ENCODE data around the gene UGT1A5.

Gene UGT1A5

DNA sequence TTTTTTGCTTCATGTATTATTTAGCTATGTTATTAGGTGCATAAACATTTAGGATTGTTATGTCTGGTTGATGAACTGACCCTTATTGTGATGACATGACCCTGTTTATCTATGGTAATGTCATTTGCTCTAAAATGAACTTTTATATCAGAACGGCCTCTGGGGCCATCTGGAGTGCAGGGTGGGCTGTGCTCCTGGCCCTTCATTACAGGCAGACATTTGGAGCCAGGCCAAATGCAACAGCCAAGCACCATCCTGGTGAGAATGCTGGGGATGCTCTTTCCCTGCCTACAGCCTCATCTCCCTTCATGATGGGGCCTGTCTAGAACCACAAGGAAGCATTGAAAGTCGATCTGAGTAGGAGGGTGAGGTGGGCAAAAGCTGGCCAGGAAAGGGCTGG is 103.6 kb downstream of the UGT1A5 start:
- Mint-ChIP-seq H3K9me3 (no peaks in the 10 kb centered on the region), H3K4me1 (peaks cover 4% of the 10 kb centered on the region), H3K4me3 (no peak overlapping the region), H3K27ac (no peak overlapping the region), H3K36me3 (no peaks in the 10 kb centered on the region)
- DNase-seq (ENCODE audit: low spot score in 2 of 2) (no peak), ATAC-seq (no peak)

- DNase-seq (ENCODE audit: low spot score in 2 of 2) = no peak
- H3K9me3 Mint-ChIP-seq = no peaks in the 10 kb centered on the region
- H3K36me3 Mint-ChIP-seq = no peaks in the 10 kb centered on the region
- H3K27ac Mint-ChIP-seq = no peak overlapping the region
- H3K4me1 Mint-ChIP-seq = peaks cover 4% of the 10 kb centered on the region
- no peak for ATAC-seq
- H3K4me3 Mint-ChIP-seq = no peak overlapping the region
These were observed 104.1 kb downstream of the UGT1A5 start for GRCh38 chr2:233816771-233817170.

- Mint-ChIP-seq H3K27ac (no peak overlapping the region), H3K36me3 (no peaks in the 10 kb centered on the region), H3K4me1 (peaks cover 4% of the 10 kb centered on the region), H3K9me3 (no peaks in the 10 kb centered on the region), H3K4me3 (no peak overlapping the region)
- ATAC-seq (no peak), DNase-seq (ENCODE audit: low spot score in 2 of 2) (no peak)
These were observed 104.7 kb downstream of the UGT1A5 start for GRCh38 chr2:233817361-233817911.

DNA sequence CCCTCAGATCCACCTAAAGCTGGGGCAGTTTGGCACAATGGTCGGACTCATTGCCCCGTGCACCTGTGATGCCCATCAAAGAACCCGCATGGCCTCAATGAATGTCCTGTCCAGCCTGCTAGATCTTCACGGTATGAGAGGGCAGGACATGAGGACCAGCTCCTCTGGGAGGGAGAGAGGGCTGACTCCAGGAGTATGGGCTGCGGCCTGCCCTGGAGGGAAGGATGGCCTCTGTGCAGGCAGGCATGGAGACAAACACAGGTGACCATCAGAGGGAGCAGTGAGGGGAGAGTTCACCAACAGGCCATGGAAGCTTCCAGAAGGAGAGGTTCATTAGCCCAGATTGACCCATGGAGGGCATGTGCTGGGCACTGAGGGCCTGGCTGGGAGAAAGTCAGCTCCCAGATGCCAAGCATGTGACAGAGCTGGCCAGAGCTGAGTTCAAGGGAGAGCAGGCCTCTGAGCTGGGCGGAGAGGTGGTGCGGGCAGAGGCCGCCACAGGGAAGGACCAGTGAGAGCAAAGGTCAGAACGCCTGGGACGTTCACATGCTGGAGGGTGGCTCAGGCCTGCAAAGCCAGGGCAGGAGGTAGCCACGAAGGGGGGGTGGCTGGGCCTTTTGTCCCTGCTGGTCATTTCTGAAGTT is 105.4 kb downstream of the UGT1A5 start:
- DNase-seq (ENCODE audit: low spot score in 2 of 2) = no peak
- no peak for ATAC-seq
- peaks cover 4% of the 10 kb centered on the region for H3K4me1 Mint-ChIP-seq
- H3K4me3 Mint-ChIP-seq = no peak overlapping the region
- no peaks in the 10 kb centered on the region for H3K36me3 Mint-ChIP-seq
- H3K27ac Mint-ChIP-seq = no peak overlapping the region
- H3K9me3 Mint-ChIP-seq = no peaks in the 10 kb centered on the region

DNA sequence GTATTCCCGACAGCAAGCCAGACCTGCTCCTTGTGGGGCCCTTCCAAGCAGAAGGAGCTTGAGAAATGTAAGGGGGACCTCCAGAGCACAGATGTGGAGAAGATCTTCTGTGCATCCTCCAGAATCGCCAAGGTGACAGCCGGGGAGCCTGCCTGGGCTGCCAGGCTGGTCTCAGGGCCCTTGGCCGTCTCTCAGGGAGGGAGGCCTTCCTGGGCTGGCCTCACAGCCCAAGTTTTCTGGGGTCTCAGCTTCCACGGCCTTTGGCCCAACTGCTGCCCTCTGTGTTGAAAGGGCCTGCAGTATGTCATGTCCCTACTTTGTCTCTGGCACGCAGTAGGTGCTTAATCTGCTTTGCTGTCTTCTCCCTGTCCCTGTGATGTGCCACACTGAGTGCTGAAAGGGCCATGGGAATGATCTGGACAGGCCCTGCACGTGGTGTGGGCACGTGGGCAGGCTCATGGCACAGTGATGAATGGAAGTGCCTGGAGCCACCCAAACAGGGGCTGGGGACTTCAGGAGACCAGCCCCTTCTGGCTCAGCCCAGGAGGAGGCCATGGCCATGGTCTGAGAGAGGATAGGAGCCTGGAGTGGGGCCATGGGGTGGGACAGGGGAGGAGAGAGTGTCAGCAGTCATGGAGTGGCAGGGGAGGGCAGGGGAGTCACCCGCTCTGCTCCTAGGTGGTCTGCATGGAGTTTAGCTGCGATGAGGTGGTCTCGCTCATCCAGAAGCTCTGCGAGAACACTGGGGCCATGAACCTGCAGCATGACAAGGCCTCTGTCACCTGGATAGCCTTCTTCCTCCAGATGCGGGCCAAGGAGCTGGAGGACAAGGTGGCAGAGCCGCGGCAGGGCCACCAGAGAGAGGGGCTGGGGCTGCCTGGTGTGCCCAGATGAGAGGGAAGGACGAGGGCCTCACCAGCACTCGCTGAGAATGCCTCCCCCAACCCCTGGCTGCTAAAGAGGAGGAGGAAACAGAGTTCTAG is 106.2 kb downstream of the UGT1A5 start:
- Mint-ChIP-seq H3K9me3 (no peaks in the 10 kb centered on the region), H3K4me1 (peaks cover 4% of the 10 kb centered on the region), H3K4me3 (no peak overlapping the region), H3K36me3 (no peaks in the 10 kb centered on the region), H3K27ac (no peak overlapping the region)
- no peak for ATAC-seq
- no peak for DNase-seq (ENCODE audit: low spot score in 2 of 2)

GRCh38 chr2:233819884-233820773 is 107.4 kb downstream of the UGT1A5 start:
- H3K4me1 Mint-ChIP-seq = peaks cover 4% of the 10 kb centered on the region
- no peak overlapping the region for H3K4me3 Mint-ChIP-seq
- ATAC-seq = peak; percentile 17
- no peaks in the 10 kb centered on the region for H3K36me3 Mint-ChIP-seq
- no peaks in the 10 kb centered on the region for H3K9me3 Mint-ChIP-seq
- H3K27ac Mint-ChIP-seq = no peak overlapping the region
- no peak for DNase-seq (ENCODE audit: low spot score in 2 of 2)

- Mint-ChIP-seq H3K4me3 (no peak overlapping the region), H3K4me1 (peaks cover 4% of the 10 kb centered on the region), H3K36me3 (no peaks in the 10 kb centered on the region), H3K9me3 (no peaks in the 10 kb centered on the region), H3K27ac (no peak overlapping the region)
- ATAC-seq (no peak), DNase-seq (ENCODE audit: low spot score in 2 of 2) (no peak)
These were observed 108.0 kb downstream of the UGT1A5 start for GRCh38 chr2:233820774-233821105.

GRCh38 chr2:233821196-233821595 is 108.5 kb downstream of the UGT1A5 start:
- DNase-seq (ENCODE audit: low spot score in 2 of 2) = no peak
- Mint-ChIP-seq H3K27ac (no peak overlapping the region), H3K4me3 (no peak overlapping the region), H3K36me3 (no peaks in the 10 kb centered on the region), H3K9me3 (no peaks in the 10 kb centered on the region), H3K4me1 (peaks cover 4% of the 10 kb centered on the region)
- ATAC-seq = no peak

GRCh38 chr2:233821709-233822100 is 109.0 kb downstream of the UGT1A5 start:
- Mint-ChIP-seq H3K4me1 (peaks cover 4% of the 10 kb centered on the region), H3K9me3 (no peaks in the 10 kb centered on the region)

DNA sequence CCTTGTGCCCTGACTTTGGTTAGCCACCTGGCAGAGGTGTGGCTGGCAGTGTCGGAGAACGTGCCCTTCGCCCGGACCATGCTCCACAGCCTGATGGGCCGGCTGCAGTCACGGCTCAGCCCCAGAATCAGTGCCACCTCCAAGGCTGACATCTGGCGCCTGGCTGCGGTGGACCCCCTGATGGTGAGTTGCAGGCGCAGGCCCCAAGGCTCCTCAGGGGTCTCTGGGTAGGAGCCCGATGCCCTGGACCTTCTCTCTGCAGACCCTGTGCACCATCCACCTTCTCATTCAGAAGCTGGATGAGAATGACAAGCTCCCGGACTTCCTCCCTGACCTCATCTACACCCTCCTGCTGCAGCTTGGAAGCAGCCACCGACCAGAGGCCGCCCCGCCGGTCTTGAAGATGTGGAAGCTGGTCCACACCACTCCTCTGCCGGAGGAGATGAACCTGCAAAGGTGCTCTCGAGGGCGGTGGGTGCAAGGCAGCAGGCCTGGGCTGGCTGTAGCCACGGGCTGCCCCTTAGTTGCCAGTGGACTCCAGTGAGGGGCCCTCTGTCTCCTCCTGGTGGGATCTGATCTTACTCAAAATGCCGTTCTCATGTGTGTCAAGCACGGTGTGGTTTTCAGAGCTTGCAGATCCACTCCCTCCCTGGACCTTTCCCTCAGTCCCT is 109.5 kb downstream of the UGT1A5 start:
- no peak overlapping the region for H3K4me3 Mint-ChIP-seq
- H3K9me3 Mint-ChIP-seq = no peaks in the 10 kb centered on the region
- DNase-seq (ENCODE audit: low spot score in 2 of 2) (no peak), ATAC-seq (no peak)
- H3K27ac Mint-ChIP-seq = no peak overlapping the region
- H3K4me1 Mint-ChIP-seq = peaks cover 4% of the 10 kb centered on the region
- no peaks in the 10 kb centered on the region for H3K36me3 Mint-ChIP-seq

More at GRCh38 chr2:233821709-233822100, 109.0 kb downstream of the UGT1A5 start:
- Mint-ChIP-seq H3K4me3 (no peak overlapping the region), H3K36me3 (no peaks in the 10 kb centered on the region), H3K27ac (no peak overlapping the region)
- DNase-seq (ENCODE audit: low spot score in 2 of 2) = no peak
- ATAC-seq = no peak
